ENCODE data around the gene TRIML2. TPM values are rescaled to one million over a fixed set of nuclear protein-coding genes. Genes with fewer than 3 reads are reported as not detected.

The TRIML2 gene
- total and polyA plus RNA-seq, 4 donors: not detected

GRCh38 chr4:188106454-188106853 is 2.9 kb downstream of the TRIML2 start:
- TF ChIP-seq RAD21 (IDR thresholded peaks at IDR 0.05): no peak
- TF ChIP-seq GABPA (IDR thresholded peaks at IDR 0.05 in 1 of 2, conservative IDR thresholded peaks at IDR 0.05 in 1 of 2): no peak
- no peak for TF ChIP-seq RXRA (IDR thresholded peaks at IDR 0.05)
- peaks cover 3 to 6% (median 5%) of the 10 kb centered on the region in 4 donors for H3K9me3 ChIP-seq (ENCODE audit: control insufficient read depth in 4 of 4, low read length in 3 of 4)
- no peak for DNase-seq (ENCODE audit: low spot score)
- no peak overlapping the region for H3K27ac ChIP-seq (ENCODE audit: low read depth in 1 of 2, low read length in 2 of 2)
- peaks cover 0 to 3% (median 0%) of the 10 kb centered on the region in 4 donors for H3K27me3 ChIP-seq (ENCODE audit: control insufficient read depth in 4 of 4, insufficient read depth in 4 of 4, low read length in 3 of 4)
- whole genome bisulfite sequencing: 93% methylated on average over 40 of the region's 40 CpGs
- no peak overlapping the region for H3K9ac ChIP-seq (ENCODE audit: low read depth in 1 of 2, low read length in 2 of 2)
- no peak overlapping the region for H3K4me3 ChIP-seq (ENCODE audit: low read depth in 1 of 3, low read length in 3 of 3)
- no peaks in the 10 kb centered on the region for H3K4me1 ChIP-seq (ENCODE audit: control insufficient read depth in 4 of 4, insufficient read depth in 4 of 4, low read length in 3 of 4)
- no peaks in the 10 kb centered on the region for H3K36me3 ChIP-seq (ENCODE audit: control insufficient read depth in 4 of 4, insufficient read depth in 3 of 4, low read depth in 1 of 4, low read length in 3 of 4)

GRCh38 chr4:188092824-188093223 is 16.6 kb downstream of the TRIML2 start:
- Histone ChIP-seq H3K27me3 (ENCODE audit: control insufficient read depth in 4 of 4, insufficient read depth in 4 of 4, low read length in 3 of 4) (no peaks in the 10 kb centered on the region), H3K9ac (ENCODE audit: low read depth in 1 of 2, low read length in 2 of 2) (no peak overlapping the region), H3K4me1 (ENCODE audit: control insufficient read depth in 4 of 4, insufficient read depth in 4 of 4, low read length in 3 of 4) (no peaks in the 10 kb centered on the region), H3K36me3 (ENCODE audit: control insufficient read depth in 4 of 4, insufficient read depth in 3 of 4, low read depth in 1 of 4, low read length in 3 of 4) (no peaks in the 10 kb centered on the region), H3K9me3 (ENCODE audit: control insufficient read depth in 4 of 4, low read length in 3 of 4) (no peaks in the 10 kb centered on the region), H3K27ac (ENCODE audit: low read depth in 1 of 2, low read length in 2 of 2) (no peak overlapping the region), H3K4me3 (ENCODE audit: low read depth in 1 of 3, low read length in 3 of 3) (no peak overlapping the region)
- no peak for TF ChIP-seq CTCF (IDR thresholded peaks at IDR 0.05; ENCODE audit: low read depth, low read length, missing input control)
- TF ChIP-seq YY1 (IDR thresholded peaks at IDR 0.05): no peak
- TF ChIP-seq HNF4A (conservative IDR thresholded peaks at IDR 0.05): no peak
- no peak for TF ChIP-seq GABPA (IDR thresholded peaks at IDR 0.05 in 1 of 2, conservative IDR thresholded peaks at IDR 0.05 in 1 of 2)
- no peak for TF ChIP-seq ATF3 (IDR thresholded peaks at IDR 0.05)
- no peak for TF ChIP-seq RAD21 (IDR thresholded peaks at IDR 0.05)
- no peak for TF ChIP-seq JUND (IDR thresholded peaks at IDR 0.05)
- DNase-seq (ENCODE audit: low spot score): no peak
- 75% methylated on average over 3 of the region's 3 CpGs for WGBS

GRCh38 chr4:188086858-188087257 is 22.5 kb downstream of the TRIML2 start:
- no peak overlapping the region for H3K4me3 ChIP-seq (ENCODE audit: low read depth in 1 of 3, low read length in 3 of 3)
- H3K36me3 ChIP-seq (ENCODE audit: control insufficient read depth in 4 of 4, insufficient read depth in 3 of 4, low read depth in 1 of 4, low read length in 3 of 4): no peaks in the 10 kb centered on the region
- no peaks in the 10 kb centered on the region for H3K4me1 ChIP-seq (ENCODE audit: control insufficient read depth in 4 of 4, insufficient read depth in 4 of 4, low read length in 3 of 4)
- TF ChIP-seq SP1 (IDR thresholded peaks at IDR 0.05) (no peak), HNF4A (conservative IDR thresholded peaks at IDR 0.05) (no peak), JUND (IDR thresholded peaks at IDR 0.05) (no peak), RAD21 (IDR thresholded peaks at IDR 0.05) (no peak), GABPA (IDR thresholded peaks at IDR 0.05 in 1 of 2, conservative IDR thresholded peaks at IDR 0.05 in 1 of 2) (no peak), HNF4G (IDR thresholded peaks at IDR 0.05) (no peak), FOXA2 (IDR thresholded peaks at IDR 0.05) (no peak), EGR1 (IDR thresholded peaks at IDR 0.05; ENCODE audit: low read depth in 2 of 2) (no peak), ZBTB33 (IDR thresholded peaks at IDR 0.05) (no peak), YY1 (IDR thresholded peaks at IDR 0.05) (no peak), ATF3 (IDR thresholded peaks at IDR 0.05) (no peak), RXRA (IDR thresholded peaks at IDR 0.05) (no peak)
- no peak overlapping the region for H3K9ac ChIP-seq (ENCODE audit: low read depth in 1 of 2, low read length in 2 of 2)
- no peak for DNase-seq (ENCODE audit: low spot score)
- no peaks in the 10 kb centered on the region for H3K27me3 ChIP-seq (ENCODE audit: control insufficient read depth in 4 of 4, insufficient read depth in 4 of 4, low read length in 3 of 4)
- 71% methylated on average over 6 of the region's 6 CpGs for WGBS
- H3K27ac ChIP-seq (ENCODE audit: low read depth in 1 of 2, low read length in 2 of 2): no peak overlapping the region
- H3K9me3 ChIP-seq (ENCODE audit: control insufficient read depth in 4 of 4, low read length in 3 of 4): no peaks in the 10 kb centered on the region
